MM.1S (cell line): ENCODE data around the gene SRPK3.
A peak's percentile ranks its signal among the peaks of the same experiment; 100 is the strongest.

Experiments
- DNase-seq: peaks from one replicate; pipeline ENCODE4 v3.0.0-alpha.2; 2015
- H2AFZ ChIP-seq: fragments of 300-600 bp; sonication (generic); 2 replicates; pipeline ENCODE4 v1.6.0; 2016; ENCODE audit warnings: antibody characterized with exemption, low read length
- H3F3A ChIP-seq: fragments of 300-600 bp; sonication (generic); 2 replicates; pipeline ENCODE4 v1.6.1; 2016; ENCODE audit warnings: mild to moderate bottlenecking, antibody characterized with exemption, low read length, moderate library complexity, mixed read lengths; ENCODE audit not compliant: insufficient read depth
- H3K27ac ChIP-seq: fragments of 300-600 bp; sonication (generic); 2 replicates; pipeline ENCODE4 v1.5.1; 2016; ENCODE audit warnings: mild to moderate bottlenecking, low read length
- H3K27me3 ChIP-seq: fragments of 300-600 bp; sonication (generic); replicated peaks from 2 replicates; pipeline ENCODE4 v1.6.0; 2016; ENCODE audit warnings: low read length; ENCODE audit not compliant: insufficient read depth
- H3K36me3 ChIP-seq: fragments of 300-600 bp; sonication (generic); replicated peaks from 2 replicates; pipeline ENCODE4 v1.6.1; 2016; ENCODE audit warnings: mild to moderate bottlenecking, low read length, mixed read lengths; ENCODE audit not compliant: insufficient read depth
- H3K4me1 ChIP-seq: fragments of 300-600 bp; sonication (generic); 2 replicates; pipeline ENCODE4 v1.6.1; 2016; ENCODE audit warnings: low read length, mixed read lengths
- H3K4me2 ChIP-seq: fragments of 300-600 bp; sonication (generic); 2 replicates; pipeline ENCODE4 v1.6.0; 2016; ENCODE audit warnings: low read depth, low read length
- H3K4me3 ChIP-seq: fragments of 300-600 bp; sonication (generic); 2 replicates; pipeline ENCODE4 v1.5.1; 2016; ENCODE audit warnings: low read length, mixed read lengths
- H3K79me2 ChIP-seq: fragments of 300-600 bp; sonication (generic); 2 replicates; pipeline ENCODE4 v1.6.1; 2016; ENCODE audit warnings: mixed run types, low read length, mixed read lengths
- H3K9ac ChIP-seq: fragments of 300-600 bp; sonication (generic); 2 replicates; pipeline ENCODE4 v1.6.1; 2016; ENCODE audit warnings: low read length, mixed read lengths
- H3K9me2 ChIP-seq: fragments of 300-600 bp; sonication (generic); replicated peaks from 2 replicates; pipeline ENCODE4 v1.6.1; 2016; ENCODE audit warnings: mild to moderate bottlenecking, low read length, mixed read lengths; ENCODE audit not compliant: insufficient read depth
- H3K9me3 ChIP-seq: fragments of 300-600 bp; sonication (generic); replicated peaks from 2 replicates; pipeline ENCODE4 v1.6.1; 2016; ENCODE audit warnings: mild to moderate bottlenecking, low read length, mixed read lengths; ENCODE audit not compliant: insufficient read depth
- H4K20me1 ChIP-seq: fragments of 300-600 bp; sonication (generic); 2 replicates; pipeline ENCODE4 v1.6.1; 2016; ENCODE audit warnings: mild to moderate bottlenecking, low read length, moderate library complexity, mixed read lengths; ENCODE audit not compliant: insufficient read depth
- EZH2 ChIP-seq: fragments of 300-600 bp; sonication (generic); optimal IDR thresholded peaks from 2 replicates; pipeline ENCODE3; 2017; ENCODE audit warnings: low read depth, mild to moderate bottlenecking, antibody characterized with exemption, low read length, mixed read lengths
- EZH2phosphoT487 ChIP-seq: fragments of 300-600 bp; sonication (generic); IDR thresholded peaks from 2 replicates; pipeline ENCODE4 v1.6.1; 2018; ENCODE audit warnings: antibody characterized with exemption, low read length
- TF ChIP-seq, protein P1 (sequence below): fragments of 300-600 bp; sonication (generic); IDR thresholded peaks from 2 replicates; pipeline ENCODE4 v1.5.1; 2016; ENCODE audit warnings: antibody characterized with exemption, low read length, mixed read lengths

SRPK3 gene

DNA sequence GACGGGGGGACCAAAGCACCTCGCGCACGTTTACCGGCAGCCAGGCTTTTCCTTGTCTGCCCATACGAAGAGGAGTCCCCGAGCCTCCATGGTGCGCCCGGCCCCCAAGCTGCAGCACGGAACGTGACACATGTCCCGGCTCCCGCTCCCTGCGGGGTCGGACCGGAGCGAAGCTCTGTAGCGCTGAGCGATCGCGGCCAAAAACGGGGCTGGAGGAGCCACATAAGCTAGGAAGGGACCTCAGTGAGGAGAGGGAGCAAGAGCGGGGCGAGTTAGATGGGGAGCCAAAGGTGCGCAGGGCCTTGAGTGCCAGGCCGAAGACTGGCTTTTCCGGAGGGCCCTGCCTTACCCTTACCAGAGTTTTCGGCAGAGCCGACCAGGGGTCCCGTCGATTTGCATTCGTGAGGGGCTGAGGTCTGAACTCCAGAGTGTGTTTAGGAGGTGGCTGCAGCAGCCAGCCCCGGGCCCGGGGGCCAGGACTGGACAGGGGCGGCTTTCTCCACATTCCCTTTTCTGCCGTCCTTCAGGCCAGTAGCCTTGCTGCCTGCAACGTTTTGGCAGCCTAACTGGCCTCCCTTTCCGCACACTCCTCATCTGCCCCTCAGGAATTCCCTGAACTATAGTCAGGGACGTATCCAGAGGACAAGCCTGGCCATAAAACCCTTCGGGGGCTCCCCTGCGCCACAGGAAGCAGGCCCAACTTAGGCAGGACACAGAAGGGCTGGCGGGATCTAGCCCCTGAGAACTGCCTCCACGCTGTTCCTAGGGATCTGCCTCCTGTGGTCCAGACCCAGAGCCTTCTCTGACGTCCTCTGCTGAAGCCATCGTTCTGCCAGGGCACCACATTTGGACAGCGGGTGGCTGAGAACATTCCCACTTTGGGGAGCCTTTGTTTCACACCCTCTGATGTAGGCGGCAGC lies 14.3 kb downstream of the SRPK3 start:
- H3K27me3 ChIP-seq = no peaks in the 10 kb centered on the region
- 0 out of 2 replicates have a peak, but pooled peaks cover 6% of the 10 kb centered on the region for H3K4me1 ChIP-seq
- no peaks in the 10 kb centered on the region for H3K36me3 ChIP-seq
- H3K9me3 ChIP-seq = no peaks in the 10 kb centered on the region
- H4K20me1 ChIP-seq = no peaks in the 10 kb centered on the region
- H3K4me2 ChIP-seq = peak overlapping the region; percentile 89
- peak overlapping the region; percentile 68; the same call in 1 of the 2 replicates for H3K27ac ChIP-seq
- TF ChIP-seq, protein P1, sequence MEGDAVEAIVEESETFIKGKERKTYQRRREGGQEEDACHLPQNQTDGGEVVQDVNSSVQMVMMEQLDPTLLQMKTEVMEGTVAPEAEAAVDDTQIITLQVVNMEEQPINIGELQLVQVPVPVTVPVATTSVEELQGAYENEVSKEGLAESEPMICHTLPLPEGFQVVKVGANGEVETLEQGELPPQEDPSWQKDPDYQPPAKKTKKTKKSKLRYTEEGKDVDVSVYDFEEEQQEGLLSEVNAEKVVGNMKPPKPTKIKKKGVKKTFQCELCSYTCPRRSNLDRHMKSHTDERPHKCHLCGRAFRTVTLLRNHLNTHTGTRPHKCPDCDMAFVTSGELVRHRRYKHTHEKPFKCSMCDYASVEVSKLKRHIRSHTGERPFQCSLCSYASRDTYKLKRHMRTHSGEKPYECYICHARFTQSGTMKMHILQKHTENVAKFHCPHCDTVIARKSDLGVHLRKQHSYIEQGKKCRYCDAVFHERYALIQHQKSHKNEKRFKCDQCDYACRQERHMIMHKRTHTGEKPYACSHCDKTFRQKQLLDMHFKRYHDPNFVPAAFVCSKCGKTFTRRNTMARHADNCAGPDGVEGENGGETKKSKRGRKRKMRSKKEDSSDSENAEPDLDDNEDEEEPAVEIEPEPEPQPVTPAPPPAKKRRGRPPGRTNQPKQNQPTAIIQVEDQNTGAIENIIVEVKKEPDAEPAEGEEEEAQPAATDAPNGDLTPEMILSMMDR = no peak
- no peak for TF ChIP-seq EZH2
- no peak for TF ChIP-seq EZH2phosphoT487
- H3K4me3 ChIP-seq = peak overlapping the region; percentile 91
- H3K79me2 ChIP-seq = peaks cover 51% of the 10 kb centered on the region
- H3F3A ChIP-seq = no peaks in the 10 kb centered on the region
- H3K9me2 ChIP-seq = no peaks in the 10 kb centered on the region
- no peak for DNase-seq
- H2AFZ ChIP-seq = no peak overlapping the region
- H3K9ac ChIP-seq = peak overlapping the region; percentile 94

DNA sequence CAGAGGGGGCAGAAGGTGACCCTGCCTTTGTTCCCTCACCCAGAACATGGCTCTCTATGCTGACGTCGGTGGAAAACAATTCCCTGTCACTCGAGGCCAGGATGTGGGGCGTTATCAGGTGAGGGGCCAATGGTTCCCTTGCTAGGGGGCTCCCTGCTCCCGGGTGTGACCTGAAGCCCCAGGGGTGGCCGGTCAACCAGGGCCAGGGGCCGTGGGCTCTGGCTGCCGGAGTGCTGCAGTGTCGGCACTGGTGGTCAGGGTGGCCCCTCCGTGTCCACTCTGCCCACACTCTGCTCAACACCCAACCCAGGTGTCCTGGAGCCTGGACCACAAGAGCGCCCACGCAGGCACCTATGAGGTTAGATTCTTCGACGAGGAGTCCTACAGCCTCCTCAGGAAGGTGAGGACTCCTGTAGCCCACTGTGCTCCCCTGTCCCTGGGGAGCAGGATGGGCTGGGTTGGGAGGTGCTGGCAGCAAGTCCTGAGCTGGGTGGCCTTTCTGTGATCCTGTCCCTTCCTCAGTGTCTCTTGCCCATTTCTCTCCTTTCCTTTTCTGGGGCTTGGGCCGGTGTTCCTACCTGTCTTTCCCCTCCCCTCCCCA lies 16.7 kb downstream of the SRPK3 start:
- peaks cover 34% of the 10 kb centered on the region for H3K79me2 ChIP-seq
- TF ChIP-seq, protein P1 = no peak
- no peak for TF ChIP-seq EZH2
- no peak for TF ChIP-seq EZH2phosphoT487
- H3K36me3 ChIP-seq = no peaks in the 10 kb centered on the region
- H3K9me3 ChIP-seq = no peaks in the 10 kb centered on the region
- H2AFZ ChIP-seq = no peak overlapping the region
- no peaks in the 10 kb centered on the region for H3F3A ChIP-seq
- H3K27ac ChIP-seq = no peak overlapping the region
- no peaks in the 10 kb centered on the region for H3K27me3 ChIP-seq
- H3K4me3 ChIP-seq = no peak overlapping the region
- H3K4me1 ChIP-seq = 0 out of 2 replicates have a peak, but pooled peaks cover 5% of the 10 kb centered on the region
- no peaks in the 10 kb centered on the region for H4K20me1 ChIP-seq
- no peak overlapping the region for H3K9ac ChIP-seq
- H3K9me2 ChIP-seq = no peaks in the 10 kb centered on the region
- DNase-seq = no peak
- no peak overlapping the region for H3K4me2 ChIP-seq

DNA sequence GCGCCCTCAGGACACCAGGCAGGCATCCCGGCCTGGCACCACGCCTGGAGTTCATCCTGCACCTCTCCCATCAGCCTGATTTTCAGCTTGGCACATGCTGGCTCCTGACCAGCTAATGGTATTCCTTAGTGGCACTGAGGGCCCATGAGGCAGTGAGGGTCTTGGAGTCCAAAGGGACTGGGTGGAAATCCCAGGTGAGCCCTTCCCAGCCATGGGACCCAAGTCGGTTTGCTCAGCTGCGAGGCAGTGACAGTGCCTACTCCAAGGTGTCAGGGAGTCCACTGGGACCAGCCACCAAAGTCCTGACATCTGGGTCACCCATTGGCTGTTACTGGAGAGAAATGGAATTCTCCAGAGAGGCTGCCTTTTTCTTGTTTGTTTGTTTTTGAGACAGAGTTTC lies 18.5 kb downstream of the SRPK3 start:
- no peaks in the 10 kb centered on the region for H4K20me1 ChIP-seq
- no peak for TF ChIP-seq EZH2phosphoT487
- TF ChIP-seq, protein P1 = no peak
- no peak for TF ChIP-seq EZH2
- H3K9me2 ChIP-seq = no peaks in the 10 kb centered on the region

More for the DNA sequence above, 18.5 kb downstream of the SRPK3 start:
- Histone ChIP-seq H3K9me3 (no peaks in the 10 kb centered on the region), H3K4me3 (no peak overlapping the region), H3K27ac (no peak overlapping the region), H3K4me1 (no peaks in the 10 kb centered on the region), H2AFZ (no peak overlapping the region), H3K36me3 (no peaks in the 10 kb centered on the region), H3K27me3 (no peaks in the 10 kb centered on the region), H3F3A (no peaks in the 10 kb centered on the region), H3K9ac (no peak overlapping the region), H3K4me2 (no peak overlapping the region), H3K79me2 (peaks cover 20% of the 10 kb centered on the region)
- no peak for DNase-seq
